HepG2 (cell line): ENCODE results near the gene FBXO30. TPM values are rescaled to one million over a fixed set of nuclear protein-coding genes. Genes with fewer than 3 reads are reported as not detected.
A peak's percentile ranks its signal among the peaks of the same experiment; 100 is the strongest.

Source experiments
- FOSL2 ChIP-seq: sonication (generic); formaldehyde crosslinking; IDR thresholded peaks from 2 replicates; pipeline ENCODE4 v1.4.0; 2020; ENCODE audit warnings: missing genetic modification reagents
- IKZF4 ChIP-seq: sonication (generic); formaldehyde crosslinking; IDR thresholded peaks from 2 replicates; pipeline ENCODE4 v1.5.1; 2020; ENCODE audit warnings: borderline replicate concordance, mild to moderate bottlenecking, low read depth, missing genetic modification reagents; ENCODE audit errors: not compliant biosample characterization
- MXD4 ChIP-seq: IDR thresholded peaks from 2 replicates; pipeline ENCODE4 v1.6.1; 2016; ENCODE audit warnings: mild to moderate bottlenecking, missing biosample characterization, missing genetic modification reagents
- MZF1 ChIP-seq: sonication (generic); formaldehyde crosslinking; IDR thresholded peaks from 2 replicates; pipeline ENCODE4 v1.8.1; 2023; ENCODE audit warnings: mild to moderate bottlenecking, missing genetic modification reagents, borderline replicate concordance
- NFKBIZ ChIP-seq: IDR thresholded peaks from 2 replicates; pipeline ENCODE4 v1.6.1; 2018; ENCODE audit warnings: missing genetic modification reagents, missing compliant biosample characterization
- SP2 ChIP-seq: sonication (generic); formaldehyde crosslinking; IDR thresholded peaks from 2 replicates; pipeline ENCODE4 v1.5.1; 2020; ENCODE audit warnings: mild to moderate bottlenecking, missing genetic modification reagents
- TFDP1 ChIP-seq: IDR thresholded peaks from 2 replicates; pipeline ENCODE4 v1.6.1; 2016; ENCODE audit warnings: missing compliant biosample characterization, missing genetic modification reagents, borderline replicate concordance
- ZBTB42 ChIP-seq: sonication (generic); formaldehyde crosslinking; IDR thresholded peaks from 2 replicates; pipeline ENCODE4 v1.5.0; 2020; ENCODE audit warnings: mild to moderate bottlenecking, missing genetic modification reagents
- ZIK1 ChIP-seq: sonication (generic); formaldehyde crosslinking; IDR thresholded peaks from 2 replicates; pipeline ENCODE4 v1.5.0; 2020; ENCODE audit warnings: mild to moderate bottlenecking, low read depth, missing genetic modification reagents, borderline replicate concordance
- polyA plus RNA-seq, 8 experiments: library from polyadenylated mRNA; depleted of rRNA in 3 of 8; stranded (reverse) in 7 of 8; unstranded in 1 of 8; fragments of >200 nt; fragmentation: Illumina TruSeq in 4 of 8; extraction: Trizol in 4 of 8; gene quantifications; 2 replicates each; pipeline versions ENCODE4 v1.2.1 to v1.2.3, GENCODE V29; 2011 to 2016; ENCODE audit warnings: low read depth in 4 of 8, missing spikeins in 1 of 8, mixed read lengths in 1 of 8; ENCODE audit not compliant: insufficient read depth in 1 of 8
- total RNA-seq, 5 experiments: library from RNA; depleted of rRNA; stranded (reverse); fragments of >200 nt; fragmentation: Illumina TruSeq; extraction: Trizol; gene quantifications; 2 replicates each; pipeline ENCODE4 v1.2.3, GENCODE V29; 2016; ENCODE audit warnings: low read depth in 1 of 5
- TF ChIP-seq, protein P1 (sequence below): sonication (generic); formaldehyde crosslinking; IDR thresholded peaks from 2 replicates; pipeline ENCODE4 v1.5.0; 2020; ENCODE audit warnings: mild to moderate bottlenecking, missing genetic modification reagents, borderline replicate concordance
- TF ChIP-seq, protein P2 (sequence below): sonication (generic); formaldehyde crosslinking; IDR thresholded peaks from 2 replicates; pipeline ENCODE4 v1.8.1; 2023; ENCODE audit warnings: mild to moderate bottlenecking, moderate library complexity, missing genetic modification reagents

FBXO30 gene
- total and polyA plus RNA-seq, 2 of the 13 experiments (the other 11 are each of a cell fraction or from before 2014, with no cell fraction given), result 3.2 to 7.1 TPM

DNA sequence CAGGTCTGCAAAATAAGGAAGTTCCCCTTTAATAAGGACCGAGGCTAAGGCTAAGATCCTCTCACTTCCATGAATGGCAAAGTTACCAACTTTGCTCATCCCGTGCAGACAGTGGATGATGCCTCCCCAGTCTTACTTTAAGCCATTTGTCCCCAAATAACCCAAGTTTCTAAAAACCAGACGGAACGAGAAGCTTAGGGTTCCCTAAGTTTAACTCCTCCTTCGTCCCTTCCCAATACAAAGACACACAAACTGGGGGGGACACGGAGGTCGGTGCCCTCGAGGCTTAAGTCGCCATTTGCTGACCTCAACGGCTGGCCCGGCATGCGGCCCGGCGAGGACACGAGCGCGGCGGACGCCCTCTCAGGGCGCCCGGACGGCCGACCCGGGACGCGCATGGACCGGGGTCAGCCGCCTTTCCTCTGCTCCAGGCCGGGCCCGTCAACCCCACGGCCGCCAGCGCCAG, 527 bp downstream of the FBXO30 start (continued):
- no peak for TF ChIP-seq IKZF4 (CRISPR knock-in tag)
- TF ChIP-seq, protein P1, sequence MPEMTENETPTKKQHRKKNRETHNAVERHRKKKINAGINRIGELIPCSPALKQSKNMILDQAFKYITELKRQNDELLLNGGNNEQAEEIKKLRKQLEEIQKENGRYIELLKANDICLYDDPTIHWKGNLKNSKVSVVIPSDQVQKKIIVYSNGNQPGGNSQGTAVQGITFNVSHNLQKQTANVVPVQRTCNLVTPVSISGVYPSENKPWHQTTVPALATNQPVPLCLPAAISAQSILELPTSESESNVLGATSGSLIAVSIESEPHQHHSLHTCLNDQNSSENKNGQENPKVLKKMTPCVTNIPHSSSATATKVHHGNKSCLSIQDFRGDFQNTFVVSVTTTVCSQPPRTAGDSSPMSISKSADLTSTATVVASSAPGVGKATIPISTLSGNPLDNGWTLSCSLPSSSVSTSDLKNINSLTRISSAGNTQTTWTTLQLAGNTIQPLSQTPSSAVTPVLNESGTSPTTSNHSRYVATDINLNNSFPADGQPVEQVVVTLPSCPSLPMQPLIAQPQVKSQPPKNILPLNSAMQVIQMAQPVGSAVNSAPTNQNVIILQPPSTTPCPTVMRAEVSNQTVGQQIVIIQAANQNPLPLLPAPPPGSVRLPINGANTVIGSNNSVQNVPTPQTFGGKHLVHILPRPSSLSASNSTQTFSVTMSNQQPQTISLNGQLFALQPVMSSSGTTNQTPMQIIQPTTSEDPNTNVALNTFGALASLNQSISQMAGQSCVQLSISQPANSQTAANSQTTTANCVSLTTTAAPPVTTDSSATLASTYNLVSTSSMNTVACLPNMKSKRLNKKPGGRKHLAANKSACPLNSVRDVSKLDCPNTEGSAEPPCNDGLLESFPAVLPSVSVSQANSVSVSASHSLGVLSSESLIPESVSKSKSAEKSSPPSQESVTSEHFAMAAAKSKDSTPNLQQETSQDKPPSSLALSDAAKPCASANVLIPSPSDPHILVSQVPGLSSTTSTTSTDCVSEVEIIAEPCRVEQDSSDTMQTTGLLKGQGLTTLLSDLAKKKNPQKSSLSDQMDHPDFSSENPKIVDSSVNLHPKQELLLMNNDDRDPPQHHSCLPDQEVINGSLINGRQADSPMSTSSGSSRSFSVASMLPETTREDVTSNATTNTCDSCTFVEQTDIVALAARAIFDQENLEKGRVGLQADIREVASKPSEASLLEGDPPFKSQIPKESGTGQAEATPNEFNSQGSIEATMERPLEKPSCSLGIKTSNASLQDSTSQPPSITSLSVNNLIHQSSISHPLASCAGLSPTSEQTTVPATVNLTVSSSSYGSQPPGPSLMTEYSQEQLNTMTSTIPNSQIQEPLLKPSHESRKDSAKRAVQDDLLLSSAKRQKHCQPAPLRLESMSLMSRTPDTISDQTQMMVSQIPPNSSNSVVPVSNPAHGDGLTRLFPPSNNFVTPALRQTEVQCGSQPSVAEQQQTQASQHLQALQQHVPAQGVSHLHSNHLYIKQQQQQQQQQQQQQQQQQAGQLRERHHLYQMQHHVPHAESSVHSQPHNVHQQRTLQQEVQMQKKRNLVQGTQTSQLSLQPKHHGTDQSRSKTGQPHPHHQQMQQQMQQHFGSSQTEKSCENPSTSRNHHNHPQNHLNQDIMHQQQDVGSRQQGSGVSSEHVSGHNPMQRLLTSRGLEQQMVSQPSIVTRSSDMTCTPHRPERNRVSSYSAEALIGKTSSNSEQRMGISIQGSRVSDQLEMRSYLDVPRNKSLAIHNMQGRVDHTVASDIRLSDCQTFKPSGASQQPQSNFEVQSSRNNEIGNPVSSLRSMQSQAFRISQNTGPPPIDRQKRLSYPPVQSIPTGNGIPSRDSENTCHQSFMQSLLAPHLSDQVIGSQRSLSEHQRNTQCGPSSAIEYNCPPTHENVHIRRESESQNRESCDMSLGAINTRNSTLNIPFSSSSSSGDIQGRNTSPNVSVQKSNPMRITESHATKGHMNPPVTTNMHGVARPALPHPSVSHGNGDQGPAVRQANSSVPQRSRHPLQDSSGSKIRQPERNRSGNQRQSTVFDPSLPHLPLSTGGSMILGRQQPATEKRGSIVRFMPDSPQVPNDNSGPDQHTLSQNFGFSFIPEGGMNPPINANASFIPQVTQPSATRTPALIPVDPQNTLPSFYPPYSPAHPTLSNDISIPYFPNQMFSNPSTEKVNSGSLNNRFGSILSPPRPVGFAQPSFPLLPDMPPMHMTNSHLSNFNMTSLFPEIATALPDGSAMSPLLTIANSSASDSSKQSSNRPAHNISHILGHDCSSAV (CRISPR knock-in tag), result no peak
- TF ChIP-seq ZBTB42 (CRISPR knock-in tag), result peak; percentile 72; the same call in 1 of the 2 replicates
- no peak for TF ChIP-seq MZF1
- 0 out of 2 replicates have a peak, but pooled peaks have one; percentile 42 for TF ChIP-seq TFDP1 (CRISPR knock-in tag)
- TF ChIP-seq MXD4 (CRISPR knock-in tag), result peak; percentile 13; the same call in 1 of the 2 replicates
- TF ChIP-seq, protein P2, sequence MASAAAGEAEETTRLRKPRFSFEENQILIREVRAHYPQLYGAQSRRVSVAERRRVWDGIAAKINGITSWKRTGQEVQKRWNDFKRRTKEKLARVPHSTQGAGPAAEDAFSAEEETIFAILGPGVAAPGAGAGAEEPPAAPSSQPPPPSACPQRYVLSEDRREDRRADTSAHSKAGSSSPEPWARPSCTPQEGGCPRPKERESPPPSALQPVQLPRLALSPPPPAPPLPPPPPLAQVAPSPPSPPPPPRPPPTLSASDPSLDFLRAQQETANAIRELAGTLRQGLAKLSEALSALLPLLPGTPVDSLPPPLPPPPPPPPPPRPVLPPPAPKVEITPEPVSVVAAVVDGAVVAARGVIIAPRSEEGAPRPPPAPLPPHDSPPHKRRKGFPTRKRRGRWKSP (CRISPR knock-in tag), result 0 out of 2 replicates have a peak, but pooled peaks have one; percentile 11
- TF ChIP-seq NFKBIZ (CRISPR knock-in tag), result peak; percentile 35; the same call in 1 of the 2 replicates
- TF ChIP-seq FOSL2, result peak; percentile 5; the same call in 1 of the 2 replicates
- TF ChIP-seq ZIK1, result no peak
- peak; percentile 34 for TF ChIP-seq SP2 (CRISPR knock-in tag)
